ENCODE measurements around the gene CFAP20DC.
"Not testable (repeated sequence)": the region's sequence is repeated elsewhere in the genome, so short reads cannot be mapped to it uniquely, and the experiment has no call there.

DNA sequence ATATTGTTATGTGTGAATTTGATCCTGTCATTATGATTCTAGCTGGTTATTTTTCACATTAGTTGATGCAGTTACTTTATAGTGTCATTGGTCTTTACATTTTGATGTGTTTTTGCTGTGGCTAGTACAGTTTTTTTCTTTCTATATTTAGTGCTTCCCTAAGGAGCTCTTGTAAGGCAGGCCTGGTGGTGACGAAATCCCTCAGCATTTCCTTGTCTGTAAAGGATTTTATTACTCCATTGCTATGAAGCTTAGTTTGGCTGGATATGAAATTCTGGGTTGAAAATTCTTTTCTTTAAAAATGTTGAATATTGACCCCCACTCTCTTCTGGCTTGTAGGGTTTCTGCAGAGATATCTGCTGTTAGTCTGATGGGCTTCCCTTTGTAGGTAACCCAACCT is 48.7 kb upstream of the CFAP20DC start:
- TF ChIP-seq, protein P1, sequence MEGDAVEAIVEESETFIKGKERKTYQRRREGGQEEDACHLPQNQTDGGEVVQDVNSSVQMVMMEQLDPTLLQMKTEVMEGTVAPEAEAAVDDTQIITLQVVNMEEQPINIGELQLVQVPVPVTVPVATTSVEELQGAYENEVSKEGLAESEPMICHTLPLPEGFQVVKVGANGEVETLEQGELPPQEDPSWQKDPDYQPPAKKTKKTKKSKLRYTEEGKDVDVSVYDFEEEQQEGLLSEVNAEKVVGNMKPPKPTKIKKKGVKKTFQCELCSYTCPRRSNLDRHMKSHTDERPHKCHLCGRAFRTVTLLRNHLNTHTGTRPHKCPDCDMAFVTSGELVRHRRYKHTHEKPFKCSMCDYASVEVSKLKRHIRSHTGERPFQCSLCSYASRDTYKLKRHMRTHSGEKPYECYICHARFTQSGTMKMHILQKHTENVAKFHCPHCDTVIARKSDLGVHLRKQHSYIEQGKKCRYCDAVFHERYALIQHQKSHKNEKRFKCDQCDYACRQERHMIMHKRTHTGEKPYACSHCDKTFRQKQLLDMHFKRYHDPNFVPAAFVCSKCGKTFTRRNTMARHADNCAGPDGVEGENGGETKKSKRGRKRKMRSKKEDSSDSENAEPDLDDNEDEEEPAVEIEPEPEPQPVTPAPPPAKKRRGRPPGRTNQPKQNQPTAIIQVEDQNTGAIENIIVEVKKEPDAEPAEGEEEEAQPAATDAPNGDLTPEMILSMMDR (IDR thresholded peaks at IDR 0.05; ENCODE audit: poor library complexity): not testable (repeated sequence)
- TF ChIP-seq EZH2 (IDR thresholded peaks at IDR 0.05; ENCODE audit: borderline replicate concordance): not testable (repeated sequence)
